ENCODE data around the gene TSHR. TPM values are rescaled to one million over a fixed set of nuclear protein-coding genes. Genes with fewer than 3 reads are reported as not detected.
"Not testable (repeated sequence)": the region's sequence is repeated elsewhere in the genome, so short reads cannot be mapped to it uniquely, and the experiment has no call there.

TSHR gene
- total RNA-seq, 1 donor from 2014 or later, result 3.6 TPM

- intact Hi-C loops (cut with micrococcal nuclease), result loop anchor here (5.0 kb wide), 2 partner anchors 137 to 402 kb away; no protein-coding TSS in a partner anchor
Measured at GRCh38 chr14:80988735-80989429, 33.5 kb downstream of the TSHR start.

- intact Hi-C loops (cut with micrococcal nuclease), result no loop called here
Measured at GRCh38 chr14:80992580-80992979, 37.2 kb downstream of the TSHR start.

- intact Hi-C loops (cut with micrococcal nuclease), result loop anchor here (1.0 kb wide), 4 partner anchors 168 to 468 kb away; no protein-coding TSS in a partner anchor
Measured at GRCh38 chr14:80996049-80996901, 40.9 kb downstream of the TSHR start.

- intact Hi-C loops (cut with micrococcal nuclease), result no loop called here
Measured at GRCh38 chr14:81001447-81001846, 46.0 kb downstream of the TSHR start.

GRCh38 chr14:81004575-81004974 is 49.2 kb downstream of the TSHR start:
- intact Hi-C loops (cut with micrococcal nuclease), result no loop called here

GRCh38 chr14:81005540-81006228 is 50.3 kb downstream of the TSHR start:
- intact Hi-C loops (cut with micrococcal nuclease), result no loop called here

- intact Hi-C loops (cut with micrococcal nuclease), result no loop called here
Measured at GRCh38 chr14:81006266-81006665, 50.8 kb downstream of the TSHR start.

- intact Hi-C loops (cut with micrococcal nuclease), result no loop called here
Measured at GRCh38 chr14:81007131-81007530, 51.7 kb downstream of the TSHR start.

- intact Hi-C loops (cut with micrococcal nuclease), result no loop called here
Measured at GRCh38 chr14:81009346-81009745, 53.9 kb downstream of the TSHR start.

GRCh38 chr14:81018251-81018650 is 62.8 kb downstream of the TSHR start:
- intact Hi-C loops (cut with micrococcal nuclease), result no loop called here

- intact Hi-C loops (cut with micrococcal nuclease), result no loop called here
Measured at GRCh38 chr14:81018684-81019083, 63.3 kb downstream of the TSHR start.

GRCh38 chr14:81019113-81019512 is 63.7 kb downstream of the TSHR start:
- intact Hi-C loops (cut with micrococcal nuclease), result not testable (repeated sequence)

- intact Hi-C loops (cut with micrococcal nuclease), result no loop called here
Measured at GRCh38 chr14:81023095-81023710, 67.8 kb downstream of the TSHR start.

- intact Hi-C loops (cut with micrococcal nuclease), result no loop called here
Measured at GRCh38 chr14:81028461-81028860, 73.0 kb downstream of the TSHR start.

GRCh38 chr14:81031488-81031887 is 76.1 kb downstream of the TSHR start:
- intact Hi-C loops (cut with micrococcal nuclease), result no loop called here

GRCh38 chr14:81033698-81034240 is 78.3 kb downstream of the TSHR start:
- intact Hi-C loops (cut with micrococcal nuclease), result no loop called here

GRCh38 chr14:81042438-81042837 is 87.0 kb downstream of the TSHR start:
- intact Hi-C loops (cut with micrococcal nuclease), result no loop called here

GRCh38 chr14:81051547-81051946 is 96.1 kb downstream of the TSHR start:
- intact Hi-C loops (cut with micrococcal nuclease), result no loop called here

- intact Hi-C loops (cut with micrococcal nuclease), result not testable (repeated sequence)
Measured at GRCh38 chr14:81054057-81054456, 98.6 kb downstream of the TSHR start.

- intact Hi-C loops (cut with micrococcal nuclease), result no loop called here
Measured at GRCh38 chr14:81055971-81056370, 100.5 kb downstream of the TSHR start.

- intact Hi-C loops (cut with micrococcal nuclease), result loop anchor here (2.0 to 10.0 kb wide), 2 partner anchors 108 to 1808 kb away; partner anchors contain the start of gene TSHR
Measured at GRCh38 chr14:81062380-81062779, 107.0 kb downstream of the TSHR start.
